ENCODE measurements around the gene SHLD2.
"Not testable (repeated sequence)": the region's sequence is repeated elsewhere in the genome, so short reads cannot be mapped to it uniquely, and the experiment has no call there.

The SHLD2 gene

DNA sequence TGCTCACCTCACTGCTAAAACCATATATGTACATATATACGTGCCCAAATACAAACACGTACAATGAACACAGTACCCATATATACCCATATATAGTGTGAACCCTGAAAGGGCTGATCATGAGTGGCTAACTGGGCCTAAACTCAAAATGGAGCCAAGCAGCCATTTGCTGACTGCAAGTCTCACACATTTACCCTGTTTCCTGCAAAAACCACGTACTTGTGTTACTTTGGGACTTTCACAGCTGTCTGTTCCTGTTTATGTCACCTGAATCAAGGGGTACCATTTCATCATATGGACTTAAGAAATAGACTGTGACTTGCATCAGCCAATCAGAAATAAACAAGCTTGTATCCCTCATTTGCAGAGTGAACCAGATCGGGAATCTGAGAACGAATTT, 124.4 kb downstream of the SHLD2 start:
- not testable (repeated sequence) for FAIRE-seq

DNA sequence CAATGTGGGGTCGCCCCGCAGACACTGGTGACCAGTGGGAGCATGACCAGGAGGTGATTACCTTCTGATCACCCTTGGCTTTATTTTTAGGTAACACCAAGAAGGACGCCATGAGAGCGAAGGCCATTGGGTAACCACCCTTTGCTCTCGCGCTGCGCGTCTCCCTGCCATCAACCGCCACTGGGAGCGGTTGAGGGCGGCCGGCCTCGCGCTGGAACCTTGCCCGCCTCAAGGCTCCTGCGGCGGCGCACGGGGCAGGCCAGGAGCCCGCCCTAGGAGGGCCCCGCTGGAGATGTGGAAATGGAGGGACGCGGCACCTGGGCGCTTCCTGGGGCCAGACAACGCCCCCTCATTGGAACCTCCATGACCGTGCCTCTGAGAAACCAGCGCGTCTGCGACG, 127.8 kb downstream of the SHLD2 start:
- FAIRE-seq, result not testable (repeated sequence)

DNA sequence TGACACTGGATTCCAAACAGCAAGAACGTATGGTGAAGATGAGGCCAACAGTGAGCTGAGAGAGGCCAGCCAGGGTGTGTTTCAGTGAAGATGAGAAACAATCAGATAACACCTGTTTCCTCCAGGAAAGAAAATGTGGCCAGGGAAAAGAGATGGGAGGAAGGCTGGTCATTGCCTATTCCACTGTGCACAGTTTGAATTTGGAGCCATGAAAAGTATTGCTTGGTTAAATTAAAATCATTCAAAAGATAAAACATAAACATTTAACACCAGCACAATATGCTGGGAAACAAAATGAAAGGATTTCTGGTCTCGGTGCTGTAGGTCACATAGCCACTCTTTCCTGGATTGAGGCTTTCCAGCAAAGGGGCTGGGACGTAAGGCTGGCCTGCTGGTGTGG, 130.1 kb downstream of the SHLD2 start, which contains the start of gene NUTM2A:
Gene NUTM2A (plus strand): TSS at position 301 of the 400 bp plus-strand sequence. CDS start 383 bp downstream, outside the sequence.
- not testable (repeated sequence) for FAIRE-seq

DNA sequence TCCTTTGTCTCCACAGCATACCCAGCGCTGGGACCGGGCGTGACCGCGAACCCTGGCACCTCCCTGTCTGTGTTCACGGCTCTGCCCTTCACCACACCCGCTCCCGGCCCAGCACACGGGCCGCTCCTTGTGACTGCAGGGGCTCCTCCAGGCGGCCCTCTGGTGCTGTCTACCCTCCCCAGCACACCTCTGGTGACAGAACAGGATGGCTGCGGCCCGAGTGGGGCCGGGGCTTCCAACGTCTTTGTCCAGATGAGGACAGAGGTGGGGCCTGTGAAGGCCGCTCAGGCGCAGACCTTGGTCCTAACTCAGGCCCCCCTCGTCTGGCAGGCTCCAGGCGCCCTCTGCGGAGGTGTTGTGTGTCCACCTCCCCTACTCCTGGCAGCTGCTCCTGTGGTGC, 133.2 kb downstream of the SHLD2 start:
- not testable (repeated sequence) for FAIRE-seq

DNA sequence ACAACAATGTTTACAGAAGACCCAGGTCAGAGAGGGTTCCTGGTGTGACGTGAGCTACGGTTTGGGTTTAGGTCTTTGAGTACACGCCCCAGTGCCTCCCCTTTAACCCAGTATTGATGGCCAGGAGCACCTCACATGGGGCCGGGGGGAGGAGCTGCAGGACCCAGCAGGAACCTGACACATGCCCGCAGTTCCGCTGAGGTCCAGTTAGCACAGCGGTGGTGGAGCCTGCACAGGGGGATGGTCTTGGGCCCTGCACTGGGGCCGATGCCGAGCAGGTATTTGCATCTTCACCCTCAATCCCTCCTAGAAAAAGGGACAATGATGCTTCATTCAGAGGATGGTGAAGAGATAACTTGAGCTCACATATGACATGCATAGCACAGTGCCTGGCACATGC, 134.2 kb downstream of the SHLD2 start:
- FAIRE-seq, result not testable (repeated sequence)

DNA sequence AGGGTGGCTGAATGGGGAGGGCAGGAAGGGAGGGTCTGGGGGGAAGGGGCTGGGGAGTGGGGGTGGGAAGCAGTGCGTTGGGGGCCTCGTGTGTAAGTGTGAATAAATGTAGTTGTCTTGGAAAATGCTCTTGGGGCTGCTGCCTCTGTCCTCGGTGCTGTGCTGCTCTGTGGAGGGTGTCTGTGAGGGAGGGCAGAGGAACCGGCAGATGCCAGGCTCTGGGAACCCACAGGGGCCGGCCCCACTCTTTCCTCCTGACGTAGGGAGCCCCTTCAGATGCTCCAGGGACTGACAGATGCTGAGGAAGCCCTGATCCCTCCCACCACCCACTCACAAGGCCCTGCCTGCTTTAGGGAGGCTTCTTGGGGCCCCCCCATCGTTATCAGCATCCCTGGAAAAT, 139.8 kb downstream of the SHLD2 start:
- FAIRE-seq, result not testable (repeated sequence)

DNA sequence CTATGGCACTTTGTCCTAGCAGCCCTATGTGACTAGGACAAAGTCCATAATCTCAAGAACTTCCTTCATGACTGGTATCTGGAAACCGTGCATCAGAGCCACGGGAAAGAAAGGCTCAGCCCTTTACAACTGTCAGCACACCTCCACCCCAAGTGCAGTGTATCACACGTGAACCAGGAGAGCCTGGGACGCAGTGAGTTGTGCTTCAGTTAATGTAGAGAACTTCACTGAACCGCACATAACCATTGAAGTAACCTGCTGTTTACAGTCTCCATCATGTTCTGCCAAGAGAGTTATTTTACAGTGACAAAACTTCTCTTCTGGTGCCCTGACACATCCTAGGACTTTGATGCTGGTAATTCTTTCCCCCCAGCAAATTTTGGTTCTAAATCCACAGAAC, 142.2 kb downstream of the SHLD2 start:
- FAIRE-seq, result not testable (repeated sequence)

DNA sequence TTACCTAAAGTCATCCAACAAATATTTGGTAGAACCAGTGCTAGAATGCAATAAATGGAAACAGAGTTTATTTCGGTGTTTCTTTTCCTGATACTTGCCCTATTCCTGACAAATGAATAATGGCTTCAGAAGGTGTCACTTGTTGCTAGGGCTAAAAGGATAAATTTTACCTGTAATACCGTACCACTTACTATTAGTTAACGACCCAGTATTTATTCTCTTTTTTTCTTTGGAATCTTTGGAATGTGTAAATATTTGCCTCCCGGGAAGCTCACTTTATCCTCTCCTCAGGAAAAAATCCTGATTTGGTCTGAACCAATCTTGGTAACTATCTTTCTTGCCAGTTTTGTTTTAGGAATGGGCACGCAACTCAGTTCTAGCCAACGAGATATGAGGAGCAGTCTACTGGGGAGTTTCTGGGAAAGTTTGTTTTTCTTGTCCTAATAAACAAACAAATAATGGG, 144.4 kb downstream of the SHLD2 start:
- FAIRE-seq, result not testable (repeated sequence)

All from TTC549 (cell line).